PC-3 (cell line): ENCODE results near the gene TFDP2.

Experiments used
- EZH2 ChIP-seq: fragments of 300-600 bp; sonication (generic); IDR thresholded peaks from one replicate; pipeline ENCODE4 v1.6.1; 2017; ENCODE audit warnings: antibody characterized with exemption, mild to moderate bottlenecking, low read length; ENCODE audit not compliant: unreplicated experiment
- TF ChIP-seq, protein P1 (sequence below): fragments of 300-600 bp; sonication (generic); conservative IDR thresholded peaks from 2 replicates; pipeline ENCODE4 v1.5.1; 2017; ENCODE audit warnings: antibody characterized with exemption, low read depth, mild to moderate bottlenecking, low read length

DNA sequence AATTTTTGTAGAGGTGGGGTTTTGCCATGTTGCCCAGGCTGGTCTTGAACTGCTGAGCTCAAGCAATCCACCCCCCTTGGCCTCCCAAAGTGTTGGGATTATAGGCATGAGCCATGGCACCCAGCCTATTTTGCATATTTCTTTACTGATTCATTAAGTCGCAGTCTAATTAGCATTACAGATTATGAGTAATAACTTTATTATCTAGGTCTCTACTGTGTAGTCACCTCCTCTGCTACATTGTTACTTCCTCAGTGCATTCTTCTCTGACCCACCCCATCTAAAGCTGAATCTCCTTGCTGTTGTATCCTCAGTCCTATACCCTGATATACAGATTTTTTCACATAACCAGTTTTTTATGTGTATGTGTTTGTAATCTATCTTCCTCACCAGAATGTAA is 61.7 kb downstream of the TFDP2 start:
- TF ChIP-seq, protein P1, sequence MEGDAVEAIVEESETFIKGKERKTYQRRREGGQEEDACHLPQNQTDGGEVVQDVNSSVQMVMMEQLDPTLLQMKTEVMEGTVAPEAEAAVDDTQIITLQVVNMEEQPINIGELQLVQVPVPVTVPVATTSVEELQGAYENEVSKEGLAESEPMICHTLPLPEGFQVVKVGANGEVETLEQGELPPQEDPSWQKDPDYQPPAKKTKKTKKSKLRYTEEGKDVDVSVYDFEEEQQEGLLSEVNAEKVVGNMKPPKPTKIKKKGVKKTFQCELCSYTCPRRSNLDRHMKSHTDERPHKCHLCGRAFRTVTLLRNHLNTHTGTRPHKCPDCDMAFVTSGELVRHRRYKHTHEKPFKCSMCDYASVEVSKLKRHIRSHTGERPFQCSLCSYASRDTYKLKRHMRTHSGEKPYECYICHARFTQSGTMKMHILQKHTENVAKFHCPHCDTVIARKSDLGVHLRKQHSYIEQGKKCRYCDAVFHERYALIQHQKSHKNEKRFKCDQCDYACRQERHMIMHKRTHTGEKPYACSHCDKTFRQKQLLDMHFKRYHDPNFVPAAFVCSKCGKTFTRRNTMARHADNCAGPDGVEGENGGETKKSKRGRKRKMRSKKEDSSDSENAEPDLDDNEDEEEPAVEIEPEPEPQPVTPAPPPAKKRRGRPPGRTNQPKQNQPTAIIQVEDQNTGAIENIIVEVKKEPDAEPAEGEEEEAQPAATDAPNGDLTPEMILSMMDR: no peak
- TF ChIP-seq EZH2: no peak
